ENCODE results near the gene LSM12.
A peak's percentile ranks its signal among the peaks of the same experiment; 100 is the strongest.

LSM12 gene

DNA sequence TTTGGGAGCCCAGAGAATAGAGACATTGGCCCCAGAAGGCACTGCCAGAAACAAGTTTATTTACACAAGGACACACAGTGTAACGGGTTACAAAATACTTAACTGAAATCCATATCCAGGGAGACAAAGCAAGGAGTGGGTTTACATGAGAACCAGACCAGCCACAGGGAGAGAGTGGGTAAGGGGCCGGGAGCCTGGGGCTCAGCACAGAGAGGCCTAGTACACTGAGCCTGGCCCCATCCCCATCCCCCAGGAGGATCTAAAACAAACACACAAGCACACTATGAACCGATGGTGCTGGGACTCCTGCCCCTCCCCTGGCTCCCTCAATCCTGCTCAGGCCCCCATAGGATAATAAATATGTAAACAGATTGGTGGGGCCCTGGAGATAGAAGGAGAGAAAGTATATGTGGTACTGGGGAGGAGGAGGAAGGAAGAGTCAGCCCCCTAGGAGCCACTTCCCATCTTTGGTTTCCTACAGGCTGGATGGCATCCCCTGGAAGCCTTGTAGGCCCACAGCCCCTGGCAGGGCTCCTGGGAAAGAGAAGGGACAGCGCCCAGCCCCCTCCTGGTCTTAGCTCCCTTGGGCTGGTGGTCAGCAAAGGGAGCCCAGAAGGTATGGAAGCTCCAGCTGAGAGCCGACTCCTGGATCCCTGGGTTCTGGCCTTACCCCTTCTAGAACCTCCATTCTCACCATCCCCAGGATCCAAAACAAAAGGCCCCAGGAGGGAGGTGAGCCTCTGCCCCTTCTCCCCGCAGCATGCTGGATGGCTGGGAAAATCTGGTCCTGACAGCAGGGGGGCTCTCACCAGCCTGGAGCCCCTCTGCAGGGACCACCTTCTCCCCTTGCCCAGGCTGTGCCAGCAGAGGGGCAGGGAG is 10.5 kb upstream of the LSM12 start:
- peaks cover 2% of the 10 kb centered on the region; the same call in 1 of the 2 replicates for H4K20me1 ChIP-seq (ENCODE audit: insufficient read depth, low read length)
- no peaks in the 10 kb centered on the region for H3K27me3 ChIP-seq (ENCODE audit: insufficient read depth, low read length, poor library complexity)
- H3K9me3 ChIP-seq (ENCODE audit: insufficient read depth, low read length, severe bottlenecking) = no peaks in the 10 kb centered on the region
- H3K79me2 ChIP-seq (ENCODE audit: insufficient read depth, low read length) = peaks cover 18% of the 10 kb centered on the region
- no peak overlapping the region for H2AFZ ChIP-seq (ENCODE audit: low read depth, low read length)
- no peak overlapping the region for H3K4me2 ChIP-seq (ENCODE audit: insufficient read depth, low read length)
- H3K9ac ChIP-seq (ENCODE audit: low read depth, low read length) = 0 out of 2 replicates have a peak overlapping the region, but pooled peaks have one; percentile 7
- peaks cover 11% of the 10 kb centered on the region for H3K4me1 ChIP-seq (ENCODE audit: insufficient read depth, low read length)
- H3K36me3 ChIP-seq (ENCODE audit: insufficient read depth, low read length) = peaks cover 42% of the 10 kb centered on the region
- ATAC-seq (ENCODE audit: insufficient read depth, low read depth) (no peak), DNase-seq (no peak)
- TF ChIP-seq, protein P1, sequence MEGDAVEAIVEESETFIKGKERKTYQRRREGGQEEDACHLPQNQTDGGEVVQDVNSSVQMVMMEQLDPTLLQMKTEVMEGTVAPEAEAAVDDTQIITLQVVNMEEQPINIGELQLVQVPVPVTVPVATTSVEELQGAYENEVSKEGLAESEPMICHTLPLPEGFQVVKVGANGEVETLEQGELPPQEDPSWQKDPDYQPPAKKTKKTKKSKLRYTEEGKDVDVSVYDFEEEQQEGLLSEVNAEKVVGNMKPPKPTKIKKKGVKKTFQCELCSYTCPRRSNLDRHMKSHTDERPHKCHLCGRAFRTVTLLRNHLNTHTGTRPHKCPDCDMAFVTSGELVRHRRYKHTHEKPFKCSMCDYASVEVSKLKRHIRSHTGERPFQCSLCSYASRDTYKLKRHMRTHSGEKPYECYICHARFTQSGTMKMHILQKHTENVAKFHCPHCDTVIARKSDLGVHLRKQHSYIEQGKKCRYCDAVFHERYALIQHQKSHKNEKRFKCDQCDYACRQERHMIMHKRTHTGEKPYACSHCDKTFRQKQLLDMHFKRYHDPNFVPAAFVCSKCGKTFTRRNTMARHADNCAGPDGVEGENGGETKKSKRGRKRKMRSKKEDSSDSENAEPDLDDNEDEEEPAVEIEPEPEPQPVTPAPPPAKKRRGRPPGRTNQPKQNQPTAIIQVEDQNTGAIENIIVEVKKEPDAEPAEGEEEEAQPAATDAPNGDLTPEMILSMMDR (IDR thresholded peaks at IDR 0.05; ENCODE audit: borderline replicate concordance, extremely low read depth, low read length, poor library complexity, severe bottlenecking) = no peak
- no peak for TF ChIP-seq EZH2 (IDR thresholded peaks at IDR 0.05; ENCODE audit: borderline replicate concordance, low read depth, low read length, severe bottlenecking)
- H3K4me3 ChIP-seq (ENCODE audit: low read depth in 1 of 2, low read length in 2 of 2) = no peak overlapping the region
- no peak overlapping the region for H3K27ac ChIP-seq (ENCODE audit: low read length)

DNA sequence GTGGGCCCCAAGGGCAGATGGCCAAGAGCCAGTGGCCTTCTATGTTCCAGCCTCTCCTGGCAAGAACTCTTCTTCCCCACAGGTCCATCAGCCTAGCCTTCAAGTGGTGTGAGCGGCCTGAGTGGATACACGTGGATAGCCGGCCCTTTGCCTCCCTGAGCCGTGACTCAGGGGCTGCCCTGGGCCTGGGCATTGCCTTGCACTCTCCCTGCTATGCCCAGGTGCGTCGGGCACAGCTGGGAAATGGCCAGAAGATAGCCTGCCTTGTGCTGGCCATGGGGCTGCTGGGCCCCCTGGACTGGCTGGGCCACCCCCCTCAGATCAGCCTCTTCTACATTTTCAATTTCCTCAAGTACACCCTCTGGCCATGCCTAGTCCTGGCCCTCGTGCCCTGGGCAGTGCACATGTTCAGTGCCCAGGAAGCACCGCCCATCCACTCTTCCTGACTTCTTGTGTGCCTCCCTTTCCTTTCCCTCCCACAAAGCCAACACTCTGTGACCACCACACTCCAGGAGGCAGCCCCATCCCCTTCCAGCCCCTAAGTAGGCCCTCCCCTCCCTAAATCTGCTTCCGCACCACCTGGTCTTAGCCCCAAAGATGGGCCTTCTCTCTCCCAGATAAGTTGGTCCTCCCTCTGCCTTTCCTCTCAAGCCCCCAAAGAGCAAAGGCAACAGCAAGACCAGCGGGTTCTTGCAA is 9.3 kb upstream of the LSM12 start:
- H2AFZ ChIP-seq (ENCODE audit: low read depth, low read length) = no peak overlapping the region
- ATAC-seq (ENCODE audit: insufficient read depth, low read depth) (no peak), DNase-seq (no peak)
- no peak overlapping the region for H3K4me3 ChIP-seq (ENCODE audit: low read depth in 1 of 2, low read length in 2 of 2)
- H3K4me2 ChIP-seq (ENCODE audit: insufficient read depth, low read length) = no peak overlapping the region
- H3K9me3 ChIP-seq (ENCODE audit: insufficient read depth, low read length, severe bottlenecking) = no peaks in the 10 kb centered on the region
- no peak for TF ChIP-seq EZH2 (IDR thresholded peaks at IDR 0.05; ENCODE audit: borderline replicate concordance, low read depth, low read length, severe bottlenecking)
- TF ChIP-seq, protein P1 (IDR thresholded peaks at IDR 0.05; ENCODE audit: borderline replicate concordance, extremely low read depth, low read length, poor library complexity, severe bottlenecking) = no peak
- no peaks in the 10 kb centered on the region for H3K27me3 ChIP-seq (ENCODE audit: insufficient read depth, low read length, poor library complexity)
- H3K79me2 ChIP-seq (ENCODE audit: insufficient read depth, low read length) = peaks cover 30% of the 10 kb centered on the region
- no peak overlapping the region for H3K9ac ChIP-seq (ENCODE audit: low read depth, low read length)
- H4K20me1 ChIP-seq (ENCODE audit: insufficient read depth, low read length) = peaks cover 2% of the 10 kb centered on the region; the same call in 1 of the 2 replicates
- H3K36me3 ChIP-seq (ENCODE audit: insufficient read depth, low read length) = peaks cover 42% of the 10 kb centered on the region
- no peak overlapping the region for H3K27ac ChIP-seq (ENCODE audit: low read length)
- peaks cover 19% of the 10 kb centered on the region for H3K4me1 ChIP-seq (ENCODE audit: insufficient read depth, low read length)

DNA sequence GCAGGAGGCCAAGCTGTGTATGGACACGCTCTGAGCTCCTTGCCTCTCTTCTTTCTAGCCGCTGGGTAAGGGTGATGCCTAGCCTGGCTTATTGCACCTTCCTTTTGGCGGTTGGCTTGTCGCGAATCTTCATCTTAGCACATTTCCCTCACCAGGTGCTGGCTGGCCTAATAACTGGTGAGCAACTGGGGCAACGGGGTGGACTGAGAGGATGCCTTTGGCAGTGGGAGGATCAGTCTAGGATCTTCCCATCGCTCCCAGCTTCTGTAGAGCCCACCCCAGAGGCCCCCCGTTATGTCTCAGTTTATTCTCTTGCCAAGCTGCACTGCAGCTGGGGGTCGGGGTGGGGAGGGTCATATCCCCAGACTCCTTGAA is 8.4 kb upstream of the LSM12 start:
- ATAC-seq (ENCODE audit: insufficient read depth, low read depth) = no peak
- Histone ChIP-seq H3K4me1 (ENCODE audit: insufficient read depth, low read length) (peaks cover 24% of the 10 kb centered on the region), H3K4me2 (ENCODE audit: insufficient read depth, low read length) (no peak overlapping the region)

More for the DNA sequence above, 8.4 kb upstream of the LSM12 start:
- no peak overlapping the region for H2AFZ ChIP-seq (ENCODE audit: low read depth, low read length)
- no peaks in the 10 kb centered on the region for H3K9me3 ChIP-seq (ENCODE audit: insufficient read depth, low read length, severe bottlenecking)
- no peak overlapping the region for H3K4me3 ChIP-seq (ENCODE audit: low read depth in 1 of 2, low read length in 2 of 2)
- peaks cover 42% of the 10 kb centered on the region for H3K36me3 ChIP-seq (ENCODE audit: insufficient read depth, low read length)
- H4K20me1 ChIP-seq (ENCODE audit: insufficient read depth, low read length) = peaks cover 2% of the 10 kb centered on the region; the same call in 1 of the 2 replicates
- TF ChIP-seq, protein P1 (IDR thresholded peaks at IDR 0.05; ENCODE audit: borderline replicate concordance, extremely low read depth, low read length, poor library complexity, severe bottlenecking) = no peak
- no peak for TF ChIP-seq EZH2 (IDR thresholded peaks at IDR 0.05; ENCODE audit: borderline replicate concordance, low read depth, low read length, severe bottlenecking)
- no peak overlapping the region for H3K9ac ChIP-seq (ENCODE audit: low read depth, low read length)
- no peak for DNase-seq
- no peaks in the 10 kb centered on the region for H3K27me3 ChIP-seq (ENCODE audit: insufficient read depth, low read length, poor library complexity)
- no peak overlapping the region for H3K27ac ChIP-seq (ENCODE audit: low read length)
- peaks cover 31% of the 10 kb centered on the region for H3K79me2 ChIP-seq (ENCODE audit: insufficient read depth, low read length)

Measured in DND-41 (cell line).